Activated CD8-positive, alpha-beta T cell treated with anti-CD3 and anti-CD28 coated beads for 36 hours (primary cell): Measurements from ENCODE around the gene CLEC16A. TPM values are rescaled to one million over a fixed set of nuclear protein-coding genes. Genes with fewer than 3 reads are reported as not detected.
A peak's percentile ranks its signal among the peaks of the same experiment; 100 is the strongest.

ENCODE experiments used
- ATAC-seq: fragments of 200-7000 bp; cut with Tn5 transposase; one replicate; pipeline ENCODE4 v1.10.0; 2021; ENCODE audit warnings: mild to moderate bottlenecking, moderate library complexity
- CTCF ChIA-PET: fragments of 350-600 bp; sonication (Branson Sonifier 250); formaldehyde crosslinking; loops from one replicate; lab custom pipeline; 2021; ENCODE audit warnings: antibody characterized with exemption; lab: Charles Lee
- POLR2A ChIA-PET: fragments of 350-600 bp; sonication (Branson Sonifier 250); formaldehyde crosslinking; loops from one replicate; lab custom pipeline; 2021; ENCODE audit warnings: antibody characterized with exemption; lab: Charles Lee
- DNase-seq: peaks from one replicate; pipeline ENCODE4 v3.0.0-alpha.2; 2020
- H3K27ac Mint-ChIP-seq: one replicate; pipeline ENCODE4 v1.8.0; 2021; ENCODE audit warnings: mild to moderate bottlenecking, mixed read lengths
- H3K27me3 Mint-ChIP-seq: one replicate; pipeline ENCODE4 v1.8.0; 2021; ENCODE audit warnings: mixed read lengths
- H3K36me3 Mint-ChIP-seq: one replicate; pipeline ENCODE4 v1.8.0; 2021; ENCODE audit warnings: low read depth, mixed read lengths
- H3K4me1 Mint-ChIP-seq: one replicate; pipeline ENCODE4 v1.8.0; 2021; ENCODE audit warnings: low read depth, mixed read lengths
- H3K4me3 Mint-ChIP-seq: one replicate; pipeline ENCODE4 v1.8.0; 2021; ENCODE audit warnings: mild to moderate bottlenecking, moderate library complexity, mixed read lengths
- H3K9me3 Mint-ChIP-seq: one replicate; pipeline ENCODE4 v1.8.0; 2021; ENCODE audit warnings: mixed read lengths
- CTCF ChIP-seq: fragments of 200-600 bp; IDR thresholded peaks from one replicate; pipeline ENCODE4 v1.8.0; 2022; ENCODE audit warnings: antibody characterized with exemption, mild to moderate bottlenecking
- intact Hi-C: fragments of 100-400 bp; cut with micrococcal nuclease; formaldehyde crosslinking; loops from one replicate; pipeline ENCODE4 v1.10.0; 2022
- total RNA-seq, 2 experiments: library from RNA; stranded (reverse); gene quantifications; one replicate each; pipeline ENCODE4 v1.2.3, GENCODE V29; 2021

CLEC16A gene
- total RNA-seq, 2 experiments from 2014 or later: 20.4 to 21.7 TPM

- no peak for TF ChIP-seq CTCF
- Mint-ChIP-seq H3K4me3 (no peak overlapping the region), H3K27me3 (no peaks in the 10 kb centered on the region), H3K9me3 (no peaks in the 10 kb centered on the region), H3K4me1 (peaks cover 68% of the 10 kb centered on the region), H3K27ac (peak overlapping the region; percentile 59), H3K36me3 (peaks cover 55% of the 10 kb centered on the region)
- ChIA-PET POLR2A (interaction anchor here (1.4 to 4.6 kb wide), 7 partner anchors 43 to 203 kb away, joined by 4 to 68 read pairs (median 11); partner anchors contain the start of gene SOCS1), CTCF (interaction anchor here (0.8 to 2.3 kb wide), 6 partner anchors 7 to 205 kb away, joined by 3 to 11 read pairs (median 6); partner anchors contain the start of gene SOCS1)
- ATAC-seq: no peak
- intact Hi-C loops: loop anchor here (5.0 kb wide), 1 partner anchor 41 kb away; no protein-coding TSS in a partner anchor
- DNase-seq: no peak
These were observed 106.6 kb downstream of the CLEC16A start for GRCh38 chr16:11050944-11051343.

GRCh38 chr16:11051430-11051829 is 107.1 kb downstream of the CLEC16A start:
- peaks cover 68% of the 10 kb centered on the region for H3K4me1 Mint-ChIP-seq
- H3K4me3 Mint-ChIP-seq: peak overlapping the region; percentile 8
- no peaks in the 10 kb centered on the region for H3K9me3 Mint-ChIP-seq
- H3K27ac Mint-ChIP-seq: peak overlapping the region; percentile 97
- intact Hi-C loops: loop anchor here (5.0 kb wide), 1 partner anchor 41 kb away; no protein-coding TSS in a partner anchor
- TF ChIP-seq CTCF: no peak
- ATAC-seq (no peak), DNase-seq (no peak)
- H3K36me3 Mint-ChIP-seq: peaks cover 54% of the 10 kb centered on the region
- H3K27me3 Mint-ChIP-seq: no peaks in the 10 kb centered on the region
- ChIA-PET POLR2A (interaction anchor here (0.9 to 4.6 kb wide), 13 partner anchors 19 to 203 kb away, joined by 3 to 68 read pairs (median 9); partner anchors contain the start of gene SOCS1), CTCF (interaction anchor here (1.1 to 4.6 kb wide), 11 partner anchors 8 to 303 kb away, joined by 3 to 24 read pairs (median 6); no protein-coding TSS in a partner anchor)

DNA sequence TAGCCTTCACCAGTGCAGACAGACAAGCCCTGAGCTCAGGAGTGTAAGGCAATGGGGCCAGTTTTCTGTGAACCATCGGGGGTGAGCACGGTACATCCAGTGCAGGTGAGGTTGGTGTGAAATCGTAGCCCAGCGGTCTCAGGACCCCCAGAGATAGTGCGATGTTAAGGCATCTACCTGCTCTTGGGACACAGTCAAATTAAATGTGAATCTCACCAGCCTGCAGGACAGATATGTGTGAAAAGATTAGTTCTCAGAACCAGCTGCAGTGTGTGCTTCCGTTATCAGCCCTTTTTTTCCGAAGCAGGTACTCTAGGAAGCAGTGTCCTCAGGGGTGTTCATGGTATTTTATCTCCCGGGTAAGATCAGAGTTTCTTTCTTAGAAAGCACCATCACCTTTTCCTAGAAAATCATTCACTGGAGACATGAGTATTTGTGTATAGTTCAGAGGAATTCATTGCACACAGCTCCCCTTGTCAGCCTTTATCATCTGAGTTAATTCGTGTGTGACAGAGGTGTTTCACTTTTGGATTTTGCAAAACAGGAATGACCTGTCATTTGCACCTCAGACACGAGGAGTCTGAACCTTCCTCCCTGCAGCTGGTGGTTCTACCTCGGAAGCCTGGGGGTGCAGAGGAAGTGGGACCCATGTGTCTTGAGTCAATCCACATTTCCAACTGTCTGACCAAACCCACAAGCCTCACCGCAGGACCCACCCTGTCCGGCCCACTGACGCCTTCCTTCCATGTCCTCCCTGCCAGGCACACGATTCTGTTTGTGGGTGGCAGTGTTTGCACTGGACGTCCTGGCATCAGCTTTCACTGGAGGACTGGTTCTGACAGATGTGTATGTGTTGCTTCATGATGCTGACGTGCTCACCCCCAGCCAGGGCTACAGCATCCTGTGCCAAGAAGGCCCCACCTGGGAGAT is 107.8 kb downstream of the CLEC16A start:
- no peak for TF ChIP-seq CTCF
- CTCF ChIA-PET: interaction anchor here (0.6 to 4.6 kb wide), 24 partner anchors 9 to 304 kb away, joined by 3 to 24 read pairs (median 6); partner anchors contain the start of gene SOCS1
- DNase-seq (peak; percentile 93), ATAC-seq (peak; percentile 86)
- Mint-ChIP-seq H3K27ac (peak overlapping the region; percentile 97), H3K4me3 (peak overlapping the region; percentile 8), H3K4me1 (peaks cover 69% of the 10 kb centered on the region), H3K9me3 (no peaks in the 10 kb centered on the region), H3K36me3 (peaks cover 55% of the 10 kb centered on the region), H3K27me3 (no peaks in the 10 kb centered on the region)
- POLR2A ChIA-PET: interaction anchor here (0.6 to 4.6 kb wide), 21 partner anchors 13 to 202 kb away, joined by 3 to 68 read pairs (median 5); partner anchors contain the start of gene SOCS1
- intact Hi-C loops: loop anchor here (1.0 to 5.0 kb wide), 3 partner anchors 24 to 201 kb away; no protein-coding TSS in a partner anchor

GRCh38 chr16:11053916-11054460 is 109.6 kb downstream of the CLEC16A start:
- DNase-seq: no peak
- Mint-ChIP-seq H3K4me1 (peaks cover 63% of the 10 kb centered on the region), H3K27me3 (no peaks in the 10 kb centered on the region), H3K4me3 (no peak overlapping the region), H3K9me3 (no peaks in the 10 kb centered on the region), H3K27ac (peak overlapping the region; percentile 75), H3K36me3 (peaks cover 40% of the 10 kb centered on the region)
- no peak for TF ChIP-seq CTCF
- intact Hi-C loops: loop anchor here (2.0 to 5.0 kb wide), 2 partner anchors 38 to 199 kb away; no protein-coding TSS in a partner anchor
- ChIA-PET CTCF (interaction anchor here (1.1 to 4.6 kb wide), 3 partner anchors 12 to 90 kb away, joined by 3 to 24 read pairs (median 4); no protein-coding TSS in a partner anchor), POLR2A (interaction anchor here (0.7 to 1.6 kb wide), 5 partner anchors 9 to 202 kb away, joined by 3 to 7 read pairs (median 3); partner anchors contain the start of gene SOCS1)
- ATAC-seq: no peak
